HG02759 (cell line): ENCODE data around the gene ZNF689.
A peak's percentile ranks its signal among the peaks of the same experiment; 100 is the strongest.
"Not testable (repeated sequence)": the region's sequence is repeated elsewhere in the genome, so short reads cannot be mapped to it uniquely, and the experiment has no call there.

Experiments used
- ATAC-seq: cut with Tn5 transposase; IDR thresholded peaks from one replicate; pipeline ENCODE4 v1.9.1; 2021; ENCODE audit warnings: mild to moderate bottlenecking, moderate library complexity; ENCODE audit not compliant: unreplicated experiment

ZNF689 gene

GRCh38 chr16:30637139-30637538, 26.9 kb upstream of the ZNF689 start:
- ATAC-seq, result not testable (repeated sequence)

- ATAC-seq, result no peak
Observed at GRCh38 chr16:30636599-30636998, 26.4 kb upstream of the ZNF689 start.

GRCh38 chr16:30633526-30633925, 23.3 kb upstream of the ZNF689 start:
- no peak for ATAC-seq

GRCh38 chr16:30632454-30632853, 22.3 kb upstream of the ZNF689 start:
- ATAC-seq, result not testable (repeated sequence)

- no peak for ATAC-seq
Observed at GRCh38 chr16:30628628-30629540, 18.7 kb upstream of the ZNF689 start.

- no peak for ATAC-seq
Observed at GRCh38 chr16:30626236-30626635, 16.0 kb upstream of the ZNF689 start.

GRCh38 chr16:30623536-30624283, 13.5 kb upstream of the ZNF689 start:
- ATAC-seq, result no peak

GRCh38 chr16:30622455-30623032, 12.4 kb upstream of the ZNF689 start:
- no peak for ATAC-seq

- no peak for ATAC-seq
Observed at GRCh38 chr16:30621765-30622164, 11.6 kb upstream of the ZNF689 start.

GRCh38 chr16:30620169-30620568, 10.0 kb upstream of the ZNF689 start:
- ATAC-seq, result no peak

- no peak for ATAC-seq
Observed at GRCh38 chr16:30619638-30620037, 9.4 kb upstream of the ZNF689 start.

GRCh38 chr16:30619202-30619601, 9.0 kb upstream of the ZNF689 start:
- ATAC-seq, result no peak

GRCh38 chr16:30615358-30616091, 5.3 kb upstream of the ZNF689 start:
- no peak for ATAC-seq

GRCh38 chr16:30609002-30609925, 925 bp downstream of the ZNF689 start:
- ATAC-seq, result peak; percentile 40

GRCh38 chr16:30606004-30606403, 4.2 kb downstream of the ZNF689 start:
- no peak for ATAC-seq

- no peak for ATAC-seq
Observed at GRCh38 chr16:30605158-30605557, 5.0 kb downstream of the ZNF689 start.

- no peak for ATAC-seq
Observed at GRCh38 chr16:30604316-30604947, 5.8 kb downstream of the ZNF689 start.

- ATAC-seq, result no peak
Observed at GRCh38 chr16:30603945-30604315, 6.3 kb downstream of the ZNF689 start.

- no peak for ATAC-seq
Observed at GRCh38 chr16:30602616-30603277, 7.4 kb downstream of the ZNF689 start.
